Retinal pigment epithelial cell (primary cell): Measurements from ENCODE around the gene SPATS2L.

Experiments used
- DNase-seq: peaks from one replicate; pipeline ENCODE4 v3.0.0-alpha.2; 2010; ENCODE audit warnings: low read depth
- H3K4me3 ChIP-seq: 2 replicates; pipeline ENCODE4 v1.5.1; 2011; ENCODE audit warnings: mild to moderate bottlenecking, low read length, control low read depth, moderate library complexity
- TF ChIP-seq, protein P1 (sequence below): conservative IDR thresholded peaks from 2 replicates; pipeline ENCODE4 v1.5.1; 2011; ENCODE audit warnings: low read depth, low read length, control low read depth, inconsistent platforms

The SPATS2L gene

GRCh38 chr2:200306196-200306930 is at the start of gene SPATS2L:
Gene SPATS2L (plus strand): TSS chr2:200306693. CDS start chr2:200389245, 82,552 bp downstream.
- no peak for DNase-seq
- TF ChIP-seq, protein P1, sequence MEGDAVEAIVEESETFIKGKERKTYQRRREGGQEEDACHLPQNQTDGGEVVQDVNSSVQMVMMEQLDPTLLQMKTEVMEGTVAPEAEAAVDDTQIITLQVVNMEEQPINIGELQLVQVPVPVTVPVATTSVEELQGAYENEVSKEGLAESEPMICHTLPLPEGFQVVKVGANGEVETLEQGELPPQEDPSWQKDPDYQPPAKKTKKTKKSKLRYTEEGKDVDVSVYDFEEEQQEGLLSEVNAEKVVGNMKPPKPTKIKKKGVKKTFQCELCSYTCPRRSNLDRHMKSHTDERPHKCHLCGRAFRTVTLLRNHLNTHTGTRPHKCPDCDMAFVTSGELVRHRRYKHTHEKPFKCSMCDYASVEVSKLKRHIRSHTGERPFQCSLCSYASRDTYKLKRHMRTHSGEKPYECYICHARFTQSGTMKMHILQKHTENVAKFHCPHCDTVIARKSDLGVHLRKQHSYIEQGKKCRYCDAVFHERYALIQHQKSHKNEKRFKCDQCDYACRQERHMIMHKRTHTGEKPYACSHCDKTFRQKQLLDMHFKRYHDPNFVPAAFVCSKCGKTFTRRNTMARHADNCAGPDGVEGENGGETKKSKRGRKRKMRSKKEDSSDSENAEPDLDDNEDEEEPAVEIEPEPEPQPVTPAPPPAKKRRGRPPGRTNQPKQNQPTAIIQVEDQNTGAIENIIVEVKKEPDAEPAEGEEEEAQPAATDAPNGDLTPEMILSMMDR: no peak
- peak within 1 kb of the TSS; percentile 83 for H3K4me3 ChIP-seq

DNA sequence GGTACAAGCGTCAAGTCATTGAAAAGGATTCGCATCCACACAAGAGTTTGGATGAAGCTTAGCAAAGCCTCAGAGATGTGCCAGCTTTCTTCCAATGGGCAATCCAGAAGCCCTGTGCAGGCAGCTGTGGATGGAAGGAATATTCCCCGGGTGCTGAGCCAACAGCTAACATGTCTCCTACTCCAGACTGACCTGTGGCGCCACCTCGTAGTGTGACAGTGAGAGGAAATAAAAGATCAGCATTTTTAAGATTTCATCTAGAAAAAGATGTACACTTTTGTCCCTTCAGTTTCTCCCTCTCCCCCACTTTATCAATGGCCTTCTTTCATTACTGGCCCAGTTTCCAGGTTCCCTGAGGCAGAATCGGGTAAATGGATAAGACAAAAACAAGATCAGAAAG is 48.9 kb upstream of the SPATS2L start:
- TF ChIP-seq, protein P1: no peak
- DNase-seq: no peak
- H3K4me3 ChIP-seq: no peak overlapping the region

DNA sequence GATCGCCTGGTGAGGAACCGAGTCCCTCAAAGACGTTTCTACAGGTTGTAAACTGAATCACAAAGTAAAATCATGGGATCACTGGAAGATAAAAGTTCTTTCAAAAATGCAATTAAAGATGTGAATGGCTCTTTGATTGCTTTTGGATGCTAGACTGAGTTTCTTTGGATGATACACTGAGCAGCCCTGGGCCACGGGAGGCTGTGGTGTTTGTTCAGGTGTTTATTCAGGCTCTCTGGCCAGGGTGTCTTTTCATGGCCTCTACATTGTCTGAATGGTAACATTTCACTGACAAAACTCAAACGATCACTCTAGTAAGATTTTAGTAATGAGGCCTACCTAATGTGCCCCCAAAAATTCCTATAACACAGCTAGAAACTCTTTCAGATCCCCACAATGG is 48.4 kb upstream of the SPATS2L start:
- H3K4me3 ChIP-seq: no peak overlapping the region
- TF ChIP-seq, protein P1: no peak
- no peak for DNase-seq

DNA sequence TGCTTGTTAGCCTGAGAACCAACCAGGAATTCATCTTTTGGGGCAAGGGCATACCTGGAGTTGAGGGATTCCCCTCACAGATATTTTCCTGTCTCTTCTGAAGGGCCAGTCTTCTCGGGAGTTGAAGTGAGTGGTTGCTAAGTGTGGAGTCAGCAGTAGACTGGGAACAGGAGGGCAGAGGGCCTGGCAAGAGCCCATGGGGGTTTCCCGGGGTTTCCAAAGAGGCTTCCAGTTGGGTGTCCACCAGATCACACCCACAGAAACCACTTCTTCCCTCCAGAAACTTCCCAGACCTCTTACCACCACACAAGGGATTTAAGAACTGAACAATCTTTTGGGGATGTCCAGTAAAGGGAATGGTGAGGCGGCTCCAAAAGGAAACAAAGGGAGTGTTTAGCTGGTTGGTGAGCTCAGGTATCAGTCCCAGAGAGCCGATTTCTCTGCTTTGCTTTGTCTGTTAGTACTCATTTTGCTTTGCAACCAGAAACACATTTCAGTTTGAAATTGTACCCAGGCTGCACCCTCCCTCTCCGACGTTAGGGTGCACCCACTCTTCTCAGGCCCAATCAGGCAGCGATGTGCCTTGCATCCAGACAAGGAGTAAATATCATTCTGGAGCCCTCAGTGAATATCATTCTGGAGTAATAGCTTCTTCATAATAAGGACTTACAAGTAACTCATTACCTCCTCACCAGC is 47.5 kb upstream of the SPATS2L start:
- H3K4me3 ChIP-seq: no peak overlapping the region
- TF ChIP-seq, protein P1: no peak
- DNase-seq: no peak

DNA sequence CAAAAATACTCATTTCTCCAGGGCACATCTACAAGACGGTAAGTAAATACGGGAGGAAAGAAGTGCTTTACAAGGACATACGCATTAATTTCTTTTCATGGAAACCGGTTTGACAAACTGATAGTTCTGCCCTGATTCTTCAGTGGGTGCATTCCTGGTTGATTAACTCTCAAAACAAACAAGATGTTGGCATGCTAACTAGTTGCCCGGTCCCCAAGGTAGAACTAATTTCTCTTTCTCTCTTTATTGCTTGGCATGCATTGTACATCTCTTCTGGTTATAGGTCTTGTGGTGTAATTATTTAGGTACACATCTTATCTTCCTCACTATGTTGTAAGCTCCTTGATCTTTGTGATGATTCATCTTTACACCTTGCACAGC is 46.9 kb upstream of the SPATS2L start:
- no peak for DNase-seq
- TF ChIP-seq, protein P1: no peak
- H3K4me3 ChIP-seq: no peak overlapping the region

GRCh38 chr2:200262047-200262446 is 44.4 kb upstream of the SPATS2L start:
- no peak overlapping the region for H3K4me3 ChIP-seq
- DNase-seq: no peak
- TF ChIP-seq, protein P1: no peak

DNA sequence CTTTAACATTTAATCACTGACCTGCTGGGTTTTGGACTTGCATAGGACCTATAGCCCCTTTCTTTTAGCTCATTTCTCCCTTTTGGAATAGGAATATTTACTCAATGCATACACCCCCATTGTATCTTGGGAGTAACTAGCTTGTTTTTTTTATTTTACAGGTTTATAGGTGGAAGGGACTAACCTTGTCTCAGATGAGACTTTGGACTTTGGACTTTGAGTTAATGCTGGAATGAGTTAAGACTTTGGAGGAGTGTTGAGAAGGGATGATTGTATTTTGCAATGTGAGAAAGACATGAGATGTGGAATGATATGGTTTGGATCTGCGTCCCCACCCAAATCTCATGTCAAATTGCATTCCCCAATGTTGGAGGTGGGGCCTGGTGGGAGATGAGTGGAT is 43.2 kb upstream of the SPATS2L start:
- TF ChIP-seq, protein P1: no peak
- no peak overlapping the region for H3K4me3 ChIP-seq
- DNase-seq: no peak
